Gastrocnemius medialis (tissue), 4 donors: Measurements from ENCODE around the gene VIPR2. TPM values are rescaled to one million over a fixed set of nuclear protein-coding genes. Genes with fewer than 3 reads are reported as not detected.

Source experiments
- ATAC-seq, 2 donors: fragments of 150-250 bp; one replicate each; pipeline ENCODE4 v1.9.1; 2016
- DNase-seq, 2 donors: peaks; one replicate each; pipeline ENCODE4 v3.0.0-alpha.2; 2019
- H3K27ac ChIP-seq, 4 donors: fragments of 200-600 bp; sonication (generic); 1 replicate in 1 of 4; 2 replicates in 3 of 4; pipeline ENCODE4 v1.5.1; 2016 to 2018; ENCODE audit warnings: mild to moderate bottlenecking in 2 of 4, moderate library complexity in 1 of 4
- H3K27me3 ChIP-seq, 3 donors: fragments of 200-600 bp; sonication (generic) in 2 of 3; 1 replicate in 1 of 3; 2 replicates in 2 of 3; pipeline versions ENCODE4 v1.5.1 to v1.6.0; 2016 to 2019; ENCODE audit warnings: mild to moderate bottlenecking in 1 of 3, moderate library complexity in 1 of 3
- H3K36me3 ChIP-seq, 2 donors: fragments of 200-600 bp; sonication (generic) in 1 of 2; one replicate each; pipeline ENCODE4 v1.5.1; 2017 to 2018
- H3K4me1 ChIP-seq, 2 donors: fragments of 200-600 bp; sonication (generic) in 1 of 2; one replicate each; pipeline ENCODE4 v1.5.1; 2016 to 2017; ENCODE audit warnings: mild to moderate bottlenecking in 2 of 2
- H3K4me3 ChIP-seq, 4 donors: fragments of 200-600 bp; sonication (generic) in 3 of 4; 1 replicate in 1 of 4; 2 replicates in 3 of 4; pipeline ENCODE4 v1.5.1; 2016 to 2019; ENCODE audit warnings: mild to moderate bottlenecking in 2 of 4
- H3K9me3 ChIP-seq, 3 donors: fragments of 200-600 bp; sonication (generic) in 2 of 3; 1 replicate in 1 of 3; 2 replicates in 2 of 3; pipeline ENCODE4 v1.5.1; 2016 to 2019
- POLR2A ChIP-seq, 2 donors: fragments of 450-650 bp; IDR thresholded peaks; one replicate each; pipeline ENCODE4 v1.6.1; 2017; ENCODE audit warnings: antibody characterized with exemption in 2 of 2, mild to moderate bottlenecking in 2 of 2, moderate library complexity in 2 of 2
- in situ Hi-C, 4 donors: fragments of 200-750 bp; cut with MboI; loops; one replicate each; pipeline versions ENCODE4 v1.15.0 to v1.8.0; 2017; ENCODE audit warnings: low sequenced_read_pairs in 4 of 4
- intact Hi-C: fragments of 100-400 bp; cut with DNase I; formaldehyde crosslinking; loops from one replicate; pipeline ENCODE4 v1.15.1; 2023; ENCODE audit warnings: low total_unique reads
- total RNA-seq, 4 donors: library from RNA; depleted of rRNA; stranded (reverse); fragments of >200 nt; gene quantifications; one replicate each; pipeline versions ENCODE4 v1.1.0 to v1.2.3, GENCODE V29; 2016
- TF ChIP-seq, protein P1 (sequence below), 5 experiments: fragments of 450-650 bp in 3 of 5; fragments of 200-600 bp in 2 of 5; sonication (generic) in 2 of 5; IDR thresholded peaks in 4 of 5; conservative IDR thresholded peaks in 1 of 5; 1 replicate in 4 of 5; 2 replicates in 1 of 5; pipeline ENCODE4 v1.5.1; 2016 to 2019; ENCODE audit warnings: antibody characterized with exemption in 5 of 5, mild to moderate bottlenecking in 3 of 5, moderate library complexity in 3 of 5

VIPR2 gene
- total RNA-seq, 4 donors from 2014 or later: 0.39 to 2.2 (median 0.80) TPM

DNA sequence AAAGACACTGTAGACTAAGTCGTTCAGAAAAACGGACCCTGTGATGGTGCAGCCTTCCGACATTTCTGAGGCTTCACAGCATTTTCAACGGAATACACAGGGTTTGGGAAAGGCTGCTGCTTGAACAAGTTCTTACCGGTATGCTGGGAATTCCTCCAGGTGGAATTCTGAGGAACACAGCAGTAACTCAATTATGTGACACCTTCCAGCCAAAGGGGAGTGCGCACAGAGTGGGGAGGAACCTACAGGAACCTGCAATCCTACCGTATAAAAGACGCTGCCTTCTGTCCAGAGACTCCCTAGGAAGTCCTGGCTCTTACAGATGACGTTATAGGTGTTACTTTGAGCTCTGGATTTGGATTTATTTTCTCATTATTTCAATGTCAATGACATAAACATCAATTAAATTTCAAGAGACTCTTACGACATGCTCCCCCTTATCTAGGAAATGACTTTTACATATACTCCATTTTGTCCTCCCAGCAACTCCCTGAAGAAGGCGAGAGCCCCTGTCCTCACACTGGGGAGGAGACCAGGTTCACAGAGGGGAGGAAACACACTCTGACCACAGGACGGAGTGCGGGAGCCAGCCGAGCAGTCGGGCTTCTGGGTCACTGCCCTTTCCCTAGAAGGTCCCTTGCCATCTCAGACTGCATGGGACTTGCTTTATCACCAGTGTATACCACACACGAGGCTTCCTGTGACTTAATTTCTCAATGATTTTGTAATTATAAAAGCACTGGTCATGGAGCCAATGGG is 27.9 kb downstream of the VIPR2 start:
- intact Hi-C loops (no loop called here), in situ Hi-C loops (no loop called here)
- no peaks in the 10 kb centered on the region for H3K4me1 ChIP-seq
- H3K4me3 ChIP-seq: no peak overlapping the region
- DNase-seq (no peak), ATAC-seq (no peak)
- no peaks in the 10 kb centered on the region for H3K27me3 ChIP-seq
- no peaks in the 10 kb centered on the region for H3K36me3 ChIP-seq
- no peak overlapping the region for H3K27ac ChIP-seq
- TF ChIP-seq, protein P1, sequence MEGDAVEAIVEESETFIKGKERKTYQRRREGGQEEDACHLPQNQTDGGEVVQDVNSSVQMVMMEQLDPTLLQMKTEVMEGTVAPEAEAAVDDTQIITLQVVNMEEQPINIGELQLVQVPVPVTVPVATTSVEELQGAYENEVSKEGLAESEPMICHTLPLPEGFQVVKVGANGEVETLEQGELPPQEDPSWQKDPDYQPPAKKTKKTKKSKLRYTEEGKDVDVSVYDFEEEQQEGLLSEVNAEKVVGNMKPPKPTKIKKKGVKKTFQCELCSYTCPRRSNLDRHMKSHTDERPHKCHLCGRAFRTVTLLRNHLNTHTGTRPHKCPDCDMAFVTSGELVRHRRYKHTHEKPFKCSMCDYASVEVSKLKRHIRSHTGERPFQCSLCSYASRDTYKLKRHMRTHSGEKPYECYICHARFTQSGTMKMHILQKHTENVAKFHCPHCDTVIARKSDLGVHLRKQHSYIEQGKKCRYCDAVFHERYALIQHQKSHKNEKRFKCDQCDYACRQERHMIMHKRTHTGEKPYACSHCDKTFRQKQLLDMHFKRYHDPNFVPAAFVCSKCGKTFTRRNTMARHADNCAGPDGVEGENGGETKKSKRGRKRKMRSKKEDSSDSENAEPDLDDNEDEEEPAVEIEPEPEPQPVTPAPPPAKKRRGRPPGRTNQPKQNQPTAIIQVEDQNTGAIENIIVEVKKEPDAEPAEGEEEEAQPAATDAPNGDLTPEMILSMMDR (IDR thresholded peaks at IDR 0.05 in 4 of 5, conservative IDR thresholded peaks at IDR 0.05 in 1 of 5): no peak
- no peak for TF ChIP-seq POLR2A (IDR thresholded peaks at IDR 0.05)
- no peaks in the 10 kb centered on the region for H3K9me3 ChIP-seq

DNA sequence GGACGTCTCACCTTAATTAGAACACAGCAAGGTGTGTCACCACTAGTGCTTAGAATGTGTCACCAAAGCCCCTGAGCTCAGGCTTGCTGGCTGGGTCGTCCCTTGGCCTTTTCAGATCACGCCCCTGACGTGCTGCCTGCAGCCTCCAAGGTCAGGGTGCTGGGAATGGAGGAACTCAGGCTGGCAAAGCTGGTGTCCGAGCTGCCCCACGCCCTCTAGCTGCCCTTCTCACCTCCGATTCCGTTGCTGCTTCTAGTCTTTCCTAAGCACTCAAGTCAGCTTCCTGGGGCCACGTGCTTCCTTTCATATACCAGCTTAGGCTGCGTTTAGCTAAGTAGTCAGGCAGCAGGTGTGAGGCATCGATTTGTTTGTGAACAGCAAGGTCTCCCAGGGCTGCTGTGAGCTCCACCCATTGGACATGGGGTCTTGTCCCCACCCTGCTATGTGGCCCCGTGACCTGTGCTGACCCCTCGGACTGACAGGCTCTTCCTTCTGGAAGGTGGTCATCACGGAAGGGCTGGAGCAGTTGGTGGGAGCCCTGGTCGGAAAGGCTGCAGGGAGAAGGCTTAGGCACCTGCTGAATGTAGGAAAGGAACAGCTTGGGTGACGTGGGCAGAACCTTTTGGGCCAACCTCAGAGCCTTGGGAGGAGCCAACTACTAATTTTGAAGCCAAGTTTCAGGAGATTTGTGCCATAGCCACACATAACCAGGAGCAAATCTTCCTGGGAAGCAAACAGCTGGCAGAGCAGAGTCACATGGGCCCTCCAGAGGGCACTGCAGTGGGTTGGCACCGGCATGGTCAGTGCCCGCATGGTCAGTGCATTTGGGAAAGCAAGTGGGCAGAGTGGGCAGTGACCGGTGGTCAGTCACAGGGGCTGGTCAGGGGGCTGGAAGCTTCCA is 28.8 kb downstream of the VIPR2 start:
- Histone ChIP-seq H3K27me3 (no peaks in the 10 kb centered on the region), H3K9me3 (no peaks in the 10 kb centered on the region), H3K27ac (no peak overlapping the region), H3K4me1 (no peaks in the 10 kb centered on the region), H3K36me3 (no peaks in the 10 kb centered on the region), H3K4me3 (no peak overlapping the region)
- no peak for DNase-seq
- TF ChIP-seq POLR2A (IDR thresholded peaks at IDR 0.05): no peak
- TF ChIP-seq, protein P1 (IDR thresholded peaks at IDR 0.05 in 4 of 5, conservative IDR thresholded peaks at IDR 0.05 in 1 of 5): peak in 1 of 5 experiments; percentile 28
- ATAC-seq: peak in 1 of 2 donors; percentile 21
- in situ Hi-C loops: no loop called here
- intact Hi-C loops: no loop called here

DNA sequence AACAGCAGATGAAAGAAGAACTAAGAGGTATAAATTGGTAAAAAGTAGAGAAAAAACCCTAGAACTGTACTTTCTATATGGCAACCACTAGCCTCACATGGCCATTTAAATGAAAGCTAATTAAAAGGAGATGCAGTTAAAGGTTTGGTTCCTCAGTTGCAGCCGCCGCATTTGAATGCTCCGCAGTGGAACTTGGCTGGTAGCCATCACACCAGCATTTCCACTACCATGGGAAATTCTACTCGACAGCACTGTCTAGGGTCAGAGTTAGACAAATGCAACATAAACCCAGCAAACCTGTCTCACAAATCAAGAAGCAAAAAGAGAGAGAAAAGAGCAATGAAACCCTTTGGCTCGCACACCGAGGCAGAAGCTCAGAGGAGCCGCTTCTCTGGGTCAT is 29.7 kb downstream of the VIPR2 start:
- intact Hi-C loops: no loop called here

DNA sequence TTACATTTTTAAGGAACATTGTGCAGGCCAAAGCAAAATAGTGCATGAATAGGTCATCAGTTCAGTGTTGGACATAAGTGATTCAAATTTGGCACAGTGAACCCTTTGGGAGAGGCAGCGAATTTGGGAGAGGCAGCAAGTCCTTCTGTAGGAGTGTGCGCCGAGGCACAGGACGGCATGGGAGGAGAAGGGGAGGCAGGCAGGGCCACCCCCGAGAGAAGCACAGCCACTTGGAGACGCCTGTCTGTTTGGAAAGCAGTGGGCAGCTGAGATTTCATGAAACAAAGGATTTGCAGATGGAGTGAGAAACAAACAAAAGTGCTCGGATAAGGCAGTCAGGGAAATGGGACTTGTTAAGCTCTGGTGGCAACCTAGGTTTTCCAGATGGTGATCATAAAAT is 30.6 kb downstream of the VIPR2 start:
- ATAC-seq (no peak), DNase-seq (no peak)
- Histone ChIP-seq H3K36me3 (no peaks in the 10 kb centered on the region), H3K27ac (no peak overlapping the region), H3K9me3 (no peaks in the 10 kb centered on the region), H3K4me3 (no peak overlapping the region), H3K4me1 (no peaks in the 10 kb centered on the region), H3K27me3 (no peaks in the 10 kb centered on the region)
- intact Hi-C loops: no loop called here
- in situ Hi-C loops: no loop called here
- TF ChIP-seq, protein P1 (IDR thresholded peaks at IDR 0.05 in 4 of 5, conservative IDR thresholded peaks at IDR 0.05 in 1 of 5): no peak
- no peak for TF ChIP-seq POLR2A (IDR thresholded peaks at IDR 0.05)

More for the DNA sequence above, 29.7 kb downstream of the VIPR2 start:
- Histone ChIP-seq H3K27ac (no peak overlapping the region), H3K9me3 (no peaks in the 10 kb centered on the region), H3K27me3 (no peaks in the 10 kb centered on the region), H3K4me1 (no peaks in the 10 kb centered on the region), H3K36me3 (no peaks in the 10 kb centered on the region), H3K4me3 (no peak overlapping the region)
- no peak for ATAC-seq
- TF ChIP-seq, protein P1 (IDR thresholded peaks at IDR 0.05 in 4 of 5, conservative IDR thresholded peaks at IDR 0.05 in 1 of 5): no peak
- no peak for TF ChIP-seq POLR2A (IDR thresholded peaks at IDR 0.05)
- in situ Hi-C loops: no loop called here
- DNase-seq: no peak
